GM12864 (cell line): ENCODE measurements around the gene FADD.

Experiments
- DNase-seq: peaks from one replicate; pipeline ENCODE4 v3.0.0-alpha.2; 2011; ENCODE audit warnings: low read depth
- H3K4me3 ChIP-seq: 2 replicates; pipeline ENCODE4 v1.5.1; 2011; ENCODE audit warnings: mild to moderate bottlenecking, low read depth, low read length, control low read depth
- TF ChIP-seq, protein P1 (sequence below): IDR thresholded peaks from 2 replicates; pipeline ENCODE4 v1.5.1; 2011; ENCODE audit warnings: low read depth, mild to moderate bottlenecking, moderate library complexity, low read length, control low read depth, inconsistent platforms; ENCODE audit errors: missing control alignments

Gene FADD

DNA sequence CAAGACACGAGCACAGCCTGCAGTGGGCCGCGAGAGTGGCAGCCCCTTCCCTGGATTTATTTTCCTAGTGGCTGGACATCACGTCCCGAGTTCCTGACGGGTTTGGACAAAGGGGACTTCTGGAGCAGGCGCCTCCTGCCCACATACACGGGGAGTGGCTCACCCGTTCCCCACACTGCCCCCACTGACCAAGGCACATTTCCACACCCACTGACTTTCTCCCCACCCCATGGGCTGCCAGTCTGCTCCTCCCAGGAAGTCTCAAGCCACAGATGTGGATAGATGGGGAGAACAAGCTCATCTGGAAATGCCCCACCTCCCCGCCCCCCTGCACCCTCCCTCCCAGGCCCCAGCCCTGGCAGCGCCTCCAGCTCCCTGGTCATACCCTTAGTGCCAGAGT lies 34.0 kb upstream of the FADD start:
- TF ChIP-seq, protein P1, sequence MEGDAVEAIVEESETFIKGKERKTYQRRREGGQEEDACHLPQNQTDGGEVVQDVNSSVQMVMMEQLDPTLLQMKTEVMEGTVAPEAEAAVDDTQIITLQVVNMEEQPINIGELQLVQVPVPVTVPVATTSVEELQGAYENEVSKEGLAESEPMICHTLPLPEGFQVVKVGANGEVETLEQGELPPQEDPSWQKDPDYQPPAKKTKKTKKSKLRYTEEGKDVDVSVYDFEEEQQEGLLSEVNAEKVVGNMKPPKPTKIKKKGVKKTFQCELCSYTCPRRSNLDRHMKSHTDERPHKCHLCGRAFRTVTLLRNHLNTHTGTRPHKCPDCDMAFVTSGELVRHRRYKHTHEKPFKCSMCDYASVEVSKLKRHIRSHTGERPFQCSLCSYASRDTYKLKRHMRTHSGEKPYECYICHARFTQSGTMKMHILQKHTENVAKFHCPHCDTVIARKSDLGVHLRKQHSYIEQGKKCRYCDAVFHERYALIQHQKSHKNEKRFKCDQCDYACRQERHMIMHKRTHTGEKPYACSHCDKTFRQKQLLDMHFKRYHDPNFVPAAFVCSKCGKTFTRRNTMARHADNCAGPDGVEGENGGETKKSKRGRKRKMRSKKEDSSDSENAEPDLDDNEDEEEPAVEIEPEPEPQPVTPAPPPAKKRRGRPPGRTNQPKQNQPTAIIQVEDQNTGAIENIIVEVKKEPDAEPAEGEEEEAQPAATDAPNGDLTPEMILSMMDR: no peak
- H3K4me3 ChIP-seq: no peak overlapping the region
- no peak for DNase-seq

DNA sequence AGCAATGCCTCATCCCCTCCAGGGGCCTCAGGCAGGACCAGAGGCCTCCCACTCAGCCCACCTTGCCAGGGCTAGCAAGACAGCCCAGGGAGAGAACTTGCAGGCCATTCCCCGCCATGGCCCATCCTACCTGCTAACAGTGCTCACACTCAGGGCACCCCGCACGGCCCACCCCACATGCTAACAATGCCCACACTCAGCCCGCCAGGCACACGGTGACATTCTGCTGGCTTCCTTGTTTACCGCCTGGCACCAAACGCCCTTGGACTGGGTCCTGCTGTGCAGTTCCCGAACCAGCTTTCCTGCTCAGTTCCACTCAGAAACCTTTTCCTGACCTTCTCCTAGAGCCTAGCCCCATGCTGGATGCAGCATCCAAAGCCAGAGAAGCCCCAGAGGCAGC lies 33.5 kb upstream of the FADD start:
- no peak for DNase-seq
- H3K4me3 ChIP-seq: no peak overlapping the region
- TF ChIP-seq, protein P1: no peak

DNA sequence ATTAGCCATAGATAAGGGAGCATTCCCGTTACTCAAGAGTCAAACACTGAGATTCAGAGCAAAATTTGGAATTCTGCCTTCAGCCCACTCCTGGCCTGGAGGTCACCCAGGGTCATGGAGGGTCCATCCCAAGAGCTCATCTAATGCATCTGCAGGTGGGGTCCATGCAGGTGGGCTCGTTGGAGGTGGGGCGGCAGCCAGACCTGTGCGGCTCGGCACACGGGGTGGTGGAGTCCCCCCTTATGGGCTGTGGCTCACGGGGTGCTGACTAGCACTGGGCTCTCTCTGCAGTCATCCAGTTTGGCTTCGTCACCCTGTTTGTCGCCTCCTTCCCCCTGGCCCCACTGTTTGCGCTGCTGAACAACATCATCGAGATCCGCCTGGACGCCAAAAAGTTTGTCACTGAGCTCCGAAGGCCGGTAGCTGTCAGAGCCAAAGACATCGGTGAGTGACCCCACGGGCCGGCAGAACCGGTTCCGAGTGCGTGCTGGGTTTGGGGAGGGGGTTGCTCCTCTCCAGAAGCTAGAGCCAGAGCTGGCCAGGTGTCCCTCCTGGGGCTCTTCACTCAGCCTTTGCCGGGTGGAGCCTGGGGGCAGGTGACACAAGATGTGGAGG lies 32.4 kb upstream of the FADD start:
- DNase-seq: no peak
- no peak overlapping the region for H3K4me3 ChIP-seq
- TF ChIP-seq, protein P1: no peak

DNA sequence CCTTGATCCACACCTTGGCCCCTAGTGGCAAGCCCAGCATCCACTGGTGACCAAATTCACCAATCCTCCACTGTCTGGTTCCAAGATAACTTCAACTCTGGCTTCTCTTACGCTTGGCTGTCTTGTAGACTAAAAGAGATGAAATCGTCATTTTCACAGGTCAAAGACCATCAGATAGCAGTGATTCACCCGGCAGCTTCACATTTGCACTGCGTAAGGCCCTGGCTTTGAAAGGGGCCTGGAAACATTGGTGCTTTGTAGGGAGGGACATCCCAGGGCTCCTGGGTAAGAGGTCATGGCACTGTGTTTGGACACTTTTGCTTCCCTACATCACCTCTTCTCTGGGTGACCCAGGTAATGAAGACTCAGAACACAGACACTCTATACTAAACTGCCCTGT lies 30.1 kb upstream of the FADD start:
- DNase-seq: no peak
- no peak overlapping the region for H3K4me3 ChIP-seq
- TF ChIP-seq, protein P1: no peak

DNA sequence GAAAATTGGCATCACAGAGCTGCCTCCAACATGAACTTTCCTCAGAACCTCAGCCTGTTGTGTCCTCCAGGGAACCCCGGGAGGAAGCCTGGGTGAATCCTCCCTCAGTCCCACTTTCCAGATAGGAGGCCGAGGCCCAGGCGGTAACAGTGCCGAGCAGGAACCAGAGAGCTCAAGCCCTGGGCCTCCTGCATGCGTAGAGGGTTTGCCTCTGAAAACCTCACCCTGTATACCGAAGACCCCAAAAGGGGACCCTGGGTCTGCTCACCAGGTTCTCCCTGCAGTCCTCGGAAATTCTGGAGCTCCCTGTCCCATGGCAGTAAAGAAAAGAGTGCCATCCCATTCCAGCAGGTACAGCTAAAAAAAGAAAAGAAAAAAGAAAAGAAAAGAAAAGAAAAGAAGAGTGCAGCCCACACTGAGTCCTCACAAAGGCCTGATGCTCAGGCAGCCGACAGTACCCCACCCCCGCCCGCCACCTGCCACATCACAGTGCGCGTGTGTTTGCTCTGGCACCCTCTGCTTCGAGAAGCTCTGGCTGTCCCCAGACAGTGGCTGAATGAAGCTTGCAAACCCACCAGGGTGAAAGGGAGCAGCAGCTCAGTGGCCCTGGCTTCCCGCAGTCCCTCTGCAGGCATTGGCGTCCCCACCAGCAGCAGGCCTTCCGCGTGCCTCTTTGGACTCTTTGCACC lies 28.4 kb upstream of the FADD start:
- TF ChIP-seq, protein P1: no peak
- H3K4me3 ChIP-seq: no peak overlapping the region
- DNase-seq: no peak

DNA sequence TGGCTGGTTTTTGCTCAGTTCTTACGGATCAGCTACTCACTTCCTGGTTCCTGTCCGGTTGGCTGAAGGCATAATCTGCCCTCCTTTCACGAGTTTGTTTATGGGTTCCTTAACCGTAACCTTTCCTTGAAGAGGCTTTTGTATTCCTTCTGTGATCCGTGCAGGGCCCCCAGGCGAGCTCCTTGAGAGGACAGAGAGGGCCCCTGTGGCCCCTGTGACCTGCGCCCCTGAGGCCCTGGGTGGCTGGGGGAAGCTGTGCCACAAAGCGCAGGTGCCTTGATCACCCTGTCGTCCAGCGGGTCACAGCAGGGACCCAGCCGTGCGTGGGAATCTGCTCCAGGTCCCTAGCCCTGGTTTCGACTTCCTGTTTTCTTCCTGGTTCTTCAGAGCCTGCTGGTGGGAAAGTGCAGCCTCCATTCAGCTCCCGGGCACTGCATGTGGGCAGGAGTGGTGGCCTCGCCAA lies 27.8 kb upstream of the FADD start:
- DNase-seq: no peak
- H3K4me3 ChIP-seq: no peak overlapping the region
- TF ChIP-seq, protein P1: no peak
